ENCODE measurements around the gene OTOGL.

Gene OTOGL

GRCh38 chr12:80260269-80260668, 160.9 kb downstream of the OTOGL start:
- Histone ChIP-seq H3K27ac (ENCODE audit: low read depth, low read length) (no peak overlapping the region), H3F3A (ENCODE audit: control insufficient read depth, insufficient read depth) (no peaks in the 10 kb centered on the region), H3K9me3 (ENCODE audit: control insufficient read depth, insufficient read depth, low read length) (no peaks in the 10 kb centered on the region), H3K4me2 (ENCODE audit: low read length) (no peak overlapping the region), H3K4me3 (ENCODE audit: low read length) (no peak overlapping the region), H3K27me3 (ENCODE audit: control insufficient read depth, low read length) (no peaks in the 10 kb centered on the region), H3K36me3 (ENCODE audit: control insufficient read depth, low read length) (no peaks in the 10 kb centered on the region), H3K9me2 (replicated peaks; ENCODE audit: control insufficient read depth, low read length) (no peaks in the 10 kb centered on the region), H4K20me1 (ENCODE audit: control insufficient read depth, insufficient read depth, low read depth, low read length) (no peaks in the 10 kb centered on the region), H3K79me2 (ENCODE audit: control insufficient read depth, low read length) (no peaks in the 10 kb centered on the region), H3K4me1 (ENCODE audit: control insufficient read depth, low read length) (no peaks in the 10 kb centered on the region)
- TF ChIP-seq EZH2phosphoT487 (IDR thresholded peaks at IDR 0.05; ENCODE audit: borderline replicate concordance, low read length) (no peak), CTCF (IDR thresholded peaks at IDR 0.05; ENCODE audit: low read depth, low read length, poor library complexity, severe bottlenecking) (no peak)

GRCh38 chr12:80261403-80261802, 162.1 kb downstream of the OTOGL start:
- Histone ChIP-seq H3K9me3 (ENCODE audit: control insufficient read depth, insufficient read depth, low read length) (no peaks in the 10 kb centered on the region), H3K9me2 (replicated peaks; ENCODE audit: control insufficient read depth, low read length) (no peaks in the 10 kb centered on the region), H3F3A (ENCODE audit: control insufficient read depth, insufficient read depth) (no peaks in the 10 kb centered on the region), H3K79me2 (ENCODE audit: control insufficient read depth, low read length) (no peaks in the 10 kb centered on the region), H3K36me3 (ENCODE audit: control insufficient read depth, low read length) (no peaks in the 10 kb centered on the region), H4K20me1 (ENCODE audit: control insufficient read depth, insufficient read depth, low read depth, low read length) (no peaks in the 10 kb centered on the region), H3K27ac (ENCODE audit: low read depth, low read length) (no peak overlapping the region), H3K27me3 (ENCODE audit: control insufficient read depth, low read length) (peaks cover 3% of the 10 kb centered on the region; the same call in 1 of the 2 replicates), H3K4me1 (ENCODE audit: control insufficient read depth, low read length) (no peaks in the 10 kb centered on the region), H3K4me2 (ENCODE audit: low read length) (no peak overlapping the region), H3K4me3 (ENCODE audit: low read length) (no peak overlapping the region)
- TF ChIP-seq CTCF (IDR thresholded peaks at IDR 0.05; ENCODE audit: low read depth, low read length, poor library complexity, severe bottlenecking) (no peak), EZH2phosphoT487 (IDR thresholded peaks at IDR 0.05; ENCODE audit: borderline replicate concordance, low read length) (no peak)

GRCh38 chr12:80262346-80262745, 163.0 kb downstream of the OTOGL start:
- H3K79me2 ChIP-seq (ENCODE audit: control insufficient read depth, low read length) = no peaks in the 10 kb centered on the region
- H3K27me3 ChIP-seq (ENCODE audit: control insufficient read depth, low read length) = peaks cover 3% of the 10 kb centered on the region; the same call in 1 of the 2 replicates
- no peak overlapping the region for H3K27ac ChIP-seq (ENCODE audit: low read depth, low read length)
- no peak overlapping the region for H3K4me3 ChIP-seq (ENCODE audit: low read length)
- H3K4me1 ChIP-seq (ENCODE audit: control insufficient read depth, low read length) = no peaks in the 10 kb centered on the region
- no peaks in the 10 kb centered on the region for H3K36me3 ChIP-seq (ENCODE audit: control insufficient read depth, low read length)
- no peak overlapping the region for H3K4me2 ChIP-seq (ENCODE audit: low read length)
- H4K20me1 ChIP-seq (ENCODE audit: control insufficient read depth, insufficient read depth, low read depth, low read length) = no peaks in the 10 kb centered on the region
- H3F3A ChIP-seq (ENCODE audit: control insufficient read depth, insufficient read depth) = no peaks in the 10 kb centered on the region
- TF ChIP-seq EZH2phosphoT487 (IDR thresholded peaks at IDR 0.05; ENCODE audit: borderline replicate concordance, low read length) (no peak), CTCF (IDR thresholded peaks at IDR 0.05; ENCODE audit: low read depth, low read length, poor library complexity, severe bottlenecking) (no peak)
- H3K9me3 ChIP-seq (ENCODE audit: control insufficient read depth, insufficient read depth, low read length) = no peaks in the 10 kb centered on the region
- H3K9me2 ChIP-seq (replicated peaks; ENCODE audit: control insufficient read depth, low read length) = no peaks in the 10 kb centered on the region
